ENCODE data around the gene ZNF239.

- no peak for TF ChIP-seq CTCF (IDR thresholded peaks at IDR 0.05; ENCODE audit: poor library complexity, severe bottlenecking)
- TF ChIP-seq TAF1 (IDR thresholded peaks at IDR 0.05; ENCODE audit: low read depth) = no peak
- TF ChIP-seq EP300 (conservative IDR thresholded peaks at IDR 0.05; ENCODE audit: poor library complexity, severe bottlenecking) = no peak
Measured at GRCh38 chr10:43585046-43585445, 10.6 kb upstream of the ZNF239 start.

All from neural cell (in vitro differentiated cells).